Bone marrow (tissue), 2 donors: Measurements from ENCODE around the gene MACROD1.
"Not testable (repeated sequence)": the region's sequence is repeated elsewhere in the genome, so short reads cannot be mapped to it uniquely, and the experiment has no call there.

Source experiments
- DNase-seq, 2 donors: peaks; one replicate each; lab custom pipeline; 2025; lab: John Stamatoyannopoulos, UW

MACROD1 gene

GRCh38 chr11:64056213-64056785 lies 109.6 kb downstream of the MACROD1 start:
- no peak for DNase-seq

- DNase-seq, result no peak
These were observed 110.8 kb downstream of the MACROD1 start for GRCh38 chr11:64055077-64055476.

- no peak for DNase-seq
These were observed 112.2 kb downstream of the MACROD1 start for GRCh38 chr11:64053699-64054098.

GRCh38 chr11:64052938-64053622 lies 112.8 kb downstream of the MACROD1 start:
- no peak for DNase-seq

- DNase-seq, result no peak
These were observed 113.5 kb downstream of the MACROD1 start for GRCh38 chr11:64052436-64052835.

GRCh38 chr11:64051297-64051696 lies 114.6 kb downstream of the MACROD1 start:
- DNase-seq, result no peak

GRCh38 chr11:64049509-64049908 lies 116.4 kb downstream of the MACROD1 start:
- DNase-seq, result no peak

- DNase-seq, result no peak
These were observed 117.7 kb downstream of the MACROD1 start for GRCh38 chr11:64048042-64048854.

- not testable (repeated sequence) for DNase-seq
These were observed 118.5 kb downstream of the MACROD1 start for GRCh38 chr11:64047373-64047772.

- DNase-seq, result no peak
These were observed 120.2 kb downstream of the MACROD1 start for GRCh38 chr11:64045700-64046099.

GRCh38 chr11:64044730-64045393 lies 121.1 kb downstream of the MACROD1 start:
- DNase-seq, result no peak

- no peak for DNase-seq
These were observed 122.4 kb downstream of the MACROD1 start for GRCh38 chr11:64043545-64043944.

GRCh38 chr11:64042301-64042700 lies 123.6 kb downstream of the MACROD1 start:
- DNase-seq, result no peak

- no peak for DNase-seq
These were observed 124.1 kb downstream of the MACROD1 start for GRCh38 chr11:64041846-64042245.

- DNase-seq, result no peak
These were observed 125.1 kb downstream of the MACROD1 start for GRCh38 chr11:64040684-64041322.

- DNase-seq, result no peak
These were observed 126.8 kb downstream of the MACROD1 start for GRCh38 chr11:64039012-64039665.

GRCh38 chr11:64038500-64038899 lies 127.4 kb downstream of the MACROD1 start:
- no peak for DNase-seq

GRCh38 chr11:64037027-64037634 lies 128.8 kb downstream of the MACROD1 start:
- DNase-seq, result no peak

- peak; percentile 5 to 27 for DNase-seq
These were observed 129.6 kb downstream of the MACROD1 start for GRCh38 chr11:64036087-64037026.

GRCh38 chr11:64035576-64035975 lies 130.3 kb downstream of the MACROD1 start, which contains the start of gene FLRT1:
Gene FLRT1 (plus strand): TSS chr11:64035931. CDS start chr11:64116268, 80,337 bp downstream.
- DNase-seq, result no peak
